DMS114 treated with DMSO at 0.1 percent for 48 hours (cell line): ENCODE data around the gene NUMA1.

Source experiments
- DNase-seq: peaks from one replicate; lab custom pipeline; 2025; ENCODE audit not compliant: unreplicated experiment; lab: John Stamatoyannopoulos, UW

The NUMA1 gene

GRCh38 chr11:72066855-72067254 is 13.5 kb downstream of the NUMA1 start:
- DNase-seq = no peak

GRCh38 chr11:72061739-72062396 is 18.5 kb downstream of the NUMA1 start:
- DNase-seq = no peak

GRCh38 chr11:72058416-72059034 is 21.8 kb downstream of the NUMA1 start:
- DNase-seq = no peak

GRCh38 chr11:72048766-72049460 is 31.4 kb downstream of the NUMA1 start:
- DNase-seq = no peak

- no peak for DNase-seq
Observed at GRCh38 chr11:72045849-72046248, 34.5 kb downstream of the NUMA1 start.

- DNase-seq = no peak
Observed at GRCh38 chr11:72042064-72042745, 38.1 kb downstream of the NUMA1 start.

GRCh38 chr11:72041364-72042063 is 38.8 kb downstream of the NUMA1 start:
- DNase-seq = peak; percentile 14

GRCh38 chr11:72040491-72041363 is 39.6 kb downstream of the NUMA1 start:
- peak; percentile 48 for DNase-seq

GRCh38 chr11:72039856-72040401 is 40.4 kb downstream of the NUMA1 start:
- DNase-seq = no peak

- no peak for DNase-seq
Observed at GRCh38 chr11:72039031-72039855, 41.1 kb downstream of the NUMA1 start.

- DNase-seq = no peak
Observed at GRCh38 chr11:72038491-72038890, 41.9 kb downstream of the NUMA1 start.

- DNase-seq = no peak
Observed at GRCh38 chr11:72037554-72038311, 42.6 kb downstream of the NUMA1 start.

GRCh38 chr11:72036687-72037086 is 43.7 kb downstream of the NUMA1 start:
- DNase-seq = no peak

- no peak for DNase-seq
Observed at GRCh38 chr11:72030472-72031045, 49.8 kb downstream of the NUMA1 start.

- DNase-seq = no peak
Observed at GRCh38 chr11:72026090-72026489, 54.3 kb downstream of the NUMA1 start.

- DNase-seq = no peak
Observed at GRCh38 chr11:72024069-72024754, 56.1 kb downstream of the NUMA1 start.

GRCh38 chr11:72023335-72023734 is 57.0 kb downstream of the NUMA1 start:
- DNase-seq = no peak
